Mucosa of descending colon (tissue), 3 donors: ENCODE measurements around the gene CD38. TPM values are rescaled to one million over a fixed set of nuclear protein-coding genes. Genes with fewer than 3 reads are reported as not detected.
"Not testable (repeated sequence)": the region's sequence is repeated elsewhere in the genome, so short reads cannot be mapped to it uniquely, and the experiment has no call there.

Source experiments
- ATAC-seq: fragments of 200-7000 bp; cut with Tn5 transposase; one replicate; pipeline ENCODE4 v1.9.1; 2020; ENCODE audit warnings: mild to moderate bottlenecking, moderate library complexity
- DNase-seq, 3 donors: peaks; one replicate each; pipeline ENCODE4 v3.0.0-alpha.2; 2020
- H3K36me3 ChIP-seq: fragments of 200-600 bp; one replicate; pipeline ENCODE4 v1.8.0; 2021; ENCODE audit warnings: low read depth, mild to moderate bottlenecking
- H3K4me1 ChIP-seq: fragments of 200-600 bp; one replicate; pipeline ENCODE4 v1.8.0; 2021; ENCODE audit warnings: low read depth, mild to moderate bottlenecking
- H3K4me3 ChIP-seq: fragments of 200-600 bp; one replicate; pipeline ENCODE4 v1.8.0; 2021; ENCODE audit warnings: mild to moderate bottlenecking
- H3K9me3 ChIP-seq: fragments of 200-600 bp; one replicate; pipeline ENCODE4 v1.8.0; 2021; ENCODE audit warnings: mild to moderate bottlenecking
- intact Hi-C, 2 donors: fragments of 100-400 bp; cut with DNase I in 1 of 2; cut with micrococcal nuclease in 1 of 2; formaldehyde crosslinking; loops; one replicate each; pipeline versions ENCODE4 v1.11.0 to v1.11.1; 2022; cut with DNase I, micrococcal nuclease
- total RNA-seq, 3 donors: library from RNA; stranded (reverse); fragmentation: NEBNext Ultra II Directional in 2 of 3; extraction: Animal tissue kit (Norgen Biotek cat#: 25700) in 2 of 3; gene quantifications; one replicate each; pipeline versions ENCODE4 v1.2.1 to v1.2.4, GENCODE V29; 2021 to 2023
- TF ChIP-seq, protein P1 (sequence below): fragments of 200-600 bp; IDR thresholded peaks from one replicate; pipeline ENCODE4 v1.8.0; 2022; ENCODE audit warnings: antibody characterized with exemption, mild to moderate bottlenecking
- donor health status: DM: no; HTN: no; CAD: no; lungs with moderate emphysema.
- donor health status: DM: no; HTN: no; CAD: no.
- donor health status: DM: no; HTN: yes; CAD: no.

The CD38 gene
- total RNA-seq, 3 donors from 2014 or later = 1.8 to 6.2 (median 3.8) TPM

DNA sequence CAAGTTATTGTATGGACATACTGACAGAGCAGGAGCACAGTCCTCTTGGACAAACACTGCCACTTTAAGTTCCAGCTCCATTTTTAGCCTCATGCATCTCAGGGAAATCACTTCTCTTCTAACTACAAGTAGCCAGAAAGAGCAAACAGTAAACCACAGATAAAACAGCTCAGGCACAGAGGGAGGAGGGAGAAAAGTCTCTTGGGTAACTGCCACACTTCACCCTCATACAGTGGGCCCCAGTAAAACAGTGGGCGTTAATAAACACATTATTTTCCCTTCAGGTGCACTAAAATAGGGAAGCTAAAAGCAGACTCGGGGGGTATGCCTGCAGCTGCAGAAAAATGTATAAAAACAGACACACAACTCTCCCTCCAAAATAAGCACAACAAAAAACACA, 21.6 kb downstream of the CD38 start:
- no peak for ATAC-seq
- H3K9me3 ChIP-seq = no peaks in the 10 kb centered on the region
- no peak for DNase-seq
- TF ChIP-seq, protein P1, sequence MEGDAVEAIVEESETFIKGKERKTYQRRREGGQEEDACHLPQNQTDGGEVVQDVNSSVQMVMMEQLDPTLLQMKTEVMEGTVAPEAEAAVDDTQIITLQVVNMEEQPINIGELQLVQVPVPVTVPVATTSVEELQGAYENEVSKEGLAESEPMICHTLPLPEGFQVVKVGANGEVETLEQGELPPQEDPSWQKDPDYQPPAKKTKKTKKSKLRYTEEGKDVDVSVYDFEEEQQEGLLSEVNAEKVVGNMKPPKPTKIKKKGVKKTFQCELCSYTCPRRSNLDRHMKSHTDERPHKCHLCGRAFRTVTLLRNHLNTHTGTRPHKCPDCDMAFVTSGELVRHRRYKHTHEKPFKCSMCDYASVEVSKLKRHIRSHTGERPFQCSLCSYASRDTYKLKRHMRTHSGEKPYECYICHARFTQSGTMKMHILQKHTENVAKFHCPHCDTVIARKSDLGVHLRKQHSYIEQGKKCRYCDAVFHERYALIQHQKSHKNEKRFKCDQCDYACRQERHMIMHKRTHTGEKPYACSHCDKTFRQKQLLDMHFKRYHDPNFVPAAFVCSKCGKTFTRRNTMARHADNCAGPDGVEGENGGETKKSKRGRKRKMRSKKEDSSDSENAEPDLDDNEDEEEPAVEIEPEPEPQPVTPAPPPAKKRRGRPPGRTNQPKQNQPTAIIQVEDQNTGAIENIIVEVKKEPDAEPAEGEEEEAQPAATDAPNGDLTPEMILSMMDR = no peak
- no peaks in the 10 kb centered on the region for H3K4me1 ChIP-seq
- no peaks in the 10 kb centered on the region for H3K36me3 ChIP-seq
- no peak overlapping the region for H3K4me3 ChIP-seq
- intact Hi-C loops = loop anchor here (10.0 kb wide), 2 partner anchors 155 to 205 kb away; no protein-coding TSS in a partner anchor

DNA sequence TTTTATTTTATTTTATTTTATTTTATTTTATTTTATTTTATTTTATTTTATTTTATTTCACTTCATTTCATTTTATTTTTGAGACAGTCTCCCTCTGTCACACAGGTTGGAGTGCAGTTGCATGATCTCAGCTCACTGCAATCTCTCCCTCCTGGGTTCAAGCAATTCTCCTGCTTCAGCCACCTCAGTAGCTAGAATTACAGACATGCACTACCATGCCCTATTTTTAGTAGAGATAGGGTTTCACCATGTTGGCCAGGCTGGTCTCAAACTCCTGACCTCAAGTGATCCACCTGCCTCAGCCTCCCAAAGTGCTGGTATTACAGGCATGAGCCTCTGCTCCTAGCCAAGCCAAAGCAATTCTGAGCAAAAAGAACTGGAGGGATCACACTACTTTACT, 24.4 kb downstream of the CD38 start:
- H3K4me1 ChIP-seq, DNase-seq, H3K9me3 ChIP-seq, ATAC-seq, H3K36me3 ChIP-seq, H3K4me3 ChIP-seq: not testable (repeated sequence)
- intact Hi-C loops = loop anchor here (10.0 kb wide), 2 partner anchors 152 to 202 kb away; no protein-coding TSS in a partner anchor

DNA sequence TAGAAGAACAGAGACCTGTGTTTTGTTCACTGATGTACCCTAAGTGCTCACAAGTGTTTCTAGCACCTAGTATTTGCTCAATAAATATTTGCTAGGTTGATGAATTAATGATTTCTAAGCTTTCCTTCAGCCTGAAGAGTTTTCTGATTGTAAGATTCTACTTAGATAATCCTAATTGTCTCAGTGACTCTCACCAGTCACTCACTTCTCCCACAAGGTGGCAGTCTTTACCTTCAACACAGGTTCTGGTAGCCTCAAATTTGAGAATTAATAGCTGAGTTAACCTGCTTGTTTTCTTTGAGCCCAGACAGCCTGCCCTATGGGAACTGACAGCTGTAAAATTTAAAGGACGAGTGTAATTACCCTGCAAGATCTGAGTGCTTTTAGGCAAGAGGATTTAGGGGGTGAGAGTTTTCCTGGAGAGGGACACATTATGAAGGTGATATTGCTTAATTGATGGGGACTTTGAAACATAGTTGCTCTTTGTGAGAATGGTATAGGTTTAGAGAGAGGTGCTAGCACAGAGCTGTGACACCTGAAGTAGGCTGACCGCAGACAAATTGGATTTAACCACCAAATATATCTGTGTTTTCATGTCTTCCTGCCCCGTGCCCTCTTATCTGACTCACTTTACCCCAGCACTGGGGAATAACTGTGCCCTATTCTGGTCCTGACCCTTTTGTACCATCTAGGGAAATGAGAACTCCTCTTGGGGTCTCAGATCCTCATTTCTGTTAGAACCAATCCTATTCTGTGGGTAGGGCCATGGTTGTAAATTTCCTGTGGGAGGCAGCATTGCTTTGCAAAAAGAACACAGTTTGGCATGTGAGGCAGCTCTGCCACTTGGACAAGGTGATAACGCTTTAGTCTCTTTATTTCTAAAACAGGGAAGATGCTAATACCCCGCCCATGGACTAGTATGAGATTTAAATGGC, 27.7 kb downstream of the CD38 start:
- TF ChIP-seq, protein P1 = peak; percentile 53
- ATAC-seq (peak; percentile 80), DNase-seq (peak in 1 of 3 donors; percentile 71)
- no peaks in the 10 kb centered on the region for H3K9me3 ChIP-seq
- intact Hi-C loops = loop anchor here (10.0 kb wide), 2 partner anchors 149 to 199 kb away; no protein-coding TSS in a partner anchor
- no peak overlapping the region for H3K4me3 ChIP-seq
- no peaks in the 10 kb centered on the region for H3K36me3 ChIP-seq
- H3K4me1 ChIP-seq = no peaks in the 10 kb centered on the region

DNA sequence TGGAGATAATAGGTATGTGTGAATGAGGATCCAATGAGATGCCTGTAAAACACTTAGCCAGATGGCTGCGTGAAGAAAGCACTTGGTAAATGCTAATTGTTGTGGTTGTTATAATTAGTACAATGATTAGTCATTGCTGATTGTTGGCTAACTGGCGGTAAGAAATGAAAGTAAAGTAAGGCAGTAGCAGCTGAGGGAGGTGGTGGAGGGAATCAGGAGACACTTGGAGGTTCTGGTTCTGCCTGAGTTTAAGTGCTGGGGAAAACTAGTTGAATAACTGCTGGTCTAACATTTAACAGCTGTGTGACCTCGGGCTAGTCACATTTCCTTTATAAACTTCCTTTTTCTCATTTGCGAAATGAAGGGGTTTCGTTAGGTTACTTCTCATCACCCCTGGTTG, 30.9 kb downstream of the CD38 start:
- no peak for DNase-seq
- Histone ChIP-seq H3K4me1 (no peaks in the 10 kb centered on the region), H3K4me3 (no peak overlapping the region), H3K9me3 (no peaks in the 10 kb centered on the region), H3K36me3 (no peaks in the 10 kb centered on the region)
- peak; percentile 52 for ATAC-seq
- TF ChIP-seq, protein P1 = no peak
- intact Hi-C loops = loop anchor here (10.0 kb wide), 2 partner anchors 146 to 196 kb away; no protein-coding TSS in a partner anchor

DNA sequence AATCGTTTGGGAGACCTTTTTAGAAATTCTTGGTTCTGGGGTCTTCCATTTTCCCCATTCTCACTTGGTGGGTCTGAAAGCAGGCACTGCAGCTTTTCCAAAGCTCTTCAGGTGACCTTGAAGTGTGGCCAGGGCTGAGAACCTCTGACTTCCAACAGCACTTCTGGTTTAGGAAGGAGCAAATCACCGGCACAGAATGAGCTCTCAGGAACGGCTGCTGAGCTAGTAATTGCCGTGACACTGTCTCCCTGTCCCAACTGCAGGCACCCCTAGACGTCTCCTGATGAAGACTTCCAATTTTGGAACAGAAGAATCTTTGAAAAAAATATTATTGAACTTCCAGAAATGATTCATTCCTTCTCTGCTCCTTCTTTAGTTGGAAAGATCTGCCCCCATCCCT, 31.3 kb downstream of the CD38 start:
- Histone ChIP-seq H3K9me3 (no peaks in the 10 kb centered on the region), H3K4me3 (no peak overlapping the region), H3K36me3 (no peaks in the 10 kb centered on the region), H3K4me1 (no peaks in the 10 kb centered on the region)
- DNase-seq (no peak), ATAC-seq (no peak)
- intact Hi-C loops = loop anchor here (10.0 kb wide), 2 partner anchors 145 to 195 kb away; no protein-coding TSS in a partner anchor
- TF ChIP-seq, protein P1 = no peak

DNA sequence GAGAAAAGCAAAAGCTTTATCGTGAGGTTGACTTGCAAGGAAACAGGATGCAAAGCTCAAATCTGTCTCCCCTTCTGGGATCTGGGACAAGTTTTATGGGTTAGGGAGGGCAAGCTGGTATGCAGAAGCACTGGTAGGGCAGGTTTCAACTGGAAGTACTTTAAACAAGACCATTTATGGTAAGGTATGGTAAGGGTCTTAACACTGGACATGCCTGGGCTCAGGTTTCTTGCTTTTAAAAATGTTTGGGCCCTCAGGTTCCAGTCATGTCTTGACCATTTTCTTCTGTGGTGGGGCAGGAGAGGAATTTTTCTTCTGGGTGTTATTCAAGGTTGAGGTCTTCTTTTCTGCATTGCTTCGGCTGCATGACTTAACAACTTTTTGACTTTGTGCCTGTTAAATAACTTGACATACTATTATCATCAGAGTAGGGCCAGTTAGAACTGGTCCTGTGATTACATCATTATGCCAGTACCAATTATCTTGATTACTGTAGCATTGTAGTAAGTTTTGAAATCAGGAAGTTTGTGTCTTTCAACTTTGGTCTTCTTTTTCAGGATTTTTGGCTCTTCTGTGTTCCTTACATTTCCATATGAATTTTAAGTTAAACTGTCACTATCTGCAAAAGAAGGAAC, 33.7 kb downstream of the CD38 start:
- DNase-seq (no peak), ATAC-seq (no peak)
- Histone ChIP-seq H3K4me3 (no peak overlapping the region), H3K9me3 (no peaks in the 10 kb centered on the region), H3K36me3 (no peaks in the 10 kb centered on the region), H3K4me1 (no peaks in the 10 kb centered on the region)
- TF ChIP-seq, protein P1 = no peak
- intact Hi-C loops = no loop called here
